Activated T-helper 1 cell treated with anti-CD3 and anti-CD28 coated beads, Interleukin-12 subunit alpha, Interleukin-12 subunit beta, Interleukin-2, Interleukin-4 antibody, amounts not matched to agents 30 ng/mL and 10 ng/mL and 1 ng/mL, durations not matched to agents 14 hours and 24 hours and 36 hours (primary cell): ENCODE results near the gene TDP2. TPM values are rescaled to one million over a fixed set of nuclear protein-coding genes. Genes with fewer than 3 reads are reported as not detected.
"Not testable (repeated sequence)": the region's sequence is repeated elsewhere in the genome, so short reads cannot be mapped to it uniquely, and the experiment has no call there.

Source experiments
- DNase-seq: peaks from one replicate; pipeline ENCODE4 v3.0.0; 2021; ENCODE audit warnings: low spot score
- H3K27ac Mint-ChIP-seq: one replicate; pipeline ENCODE4 v1.8.0; 2021; ENCODE audit warnings: mild to moderate bottlenecking, mixed read lengths
- H3K27me3 Mint-ChIP-seq: one replicate; pipeline ENCODE4 v1.8.0; 2022; ENCODE audit warnings: mild to moderate bottlenecking, moderate library complexity, mixed read lengths; ENCODE audit not compliant: insufficient read depth
- H3K36me3 Mint-ChIP-seq: one replicate; pipeline ENCODE4 v1.8.0; 2021; ENCODE audit warnings: low read depth, mixed read lengths
- H3K4me1 Mint-ChIP-seq: one replicate; pipeline ENCODE4 v1.8.0; 2021; ENCODE audit warnings: low read depth, mixed read lengths
- H3K4me3 Mint-ChIP-seq: one replicate; pipeline ENCODE4 v1.8.0; 2021; ENCODE audit warnings: mild to moderate bottlenecking, moderate library complexity, mixed read lengths
- H3K9me3 Mint-ChIP-seq: one replicate; pipeline ENCODE4 v1.8.0; 2021; ENCODE audit warnings: mixed read lengths
- intact Hi-C: fragments of 100-400 bp; cut with micrococcal nuclease; formaldehyde crosslinking; loops from one replicate; pipeline ENCODE4 v1.15.1; 2024
- total RNA-seq: library from RNA; stranded (reverse); gene quantifications from 2 replicates; pipeline ENCODE4 v1.2.3, GENCODE V29; 2022

Gene TDP2, protein sequence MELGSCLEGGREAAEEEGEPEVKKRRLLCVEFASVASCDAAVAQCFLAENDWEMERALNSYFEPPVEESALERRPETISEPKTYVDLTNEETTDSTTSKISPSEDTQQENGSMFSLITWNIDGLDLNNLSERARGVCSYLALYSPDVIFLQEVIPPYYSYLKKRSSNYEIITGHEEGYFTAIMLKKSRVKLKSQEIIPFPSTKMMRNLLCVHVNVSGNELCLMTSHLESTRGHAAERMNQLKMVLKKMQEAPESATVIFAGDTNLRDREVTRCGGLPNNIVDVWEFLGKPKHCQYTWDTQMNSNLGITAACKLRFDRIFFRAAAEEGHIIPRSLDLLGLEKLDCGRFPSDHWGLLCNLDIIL
- 46.1 and 47.4 TPM in 2 replicates for total RNA-seq

DNA sequence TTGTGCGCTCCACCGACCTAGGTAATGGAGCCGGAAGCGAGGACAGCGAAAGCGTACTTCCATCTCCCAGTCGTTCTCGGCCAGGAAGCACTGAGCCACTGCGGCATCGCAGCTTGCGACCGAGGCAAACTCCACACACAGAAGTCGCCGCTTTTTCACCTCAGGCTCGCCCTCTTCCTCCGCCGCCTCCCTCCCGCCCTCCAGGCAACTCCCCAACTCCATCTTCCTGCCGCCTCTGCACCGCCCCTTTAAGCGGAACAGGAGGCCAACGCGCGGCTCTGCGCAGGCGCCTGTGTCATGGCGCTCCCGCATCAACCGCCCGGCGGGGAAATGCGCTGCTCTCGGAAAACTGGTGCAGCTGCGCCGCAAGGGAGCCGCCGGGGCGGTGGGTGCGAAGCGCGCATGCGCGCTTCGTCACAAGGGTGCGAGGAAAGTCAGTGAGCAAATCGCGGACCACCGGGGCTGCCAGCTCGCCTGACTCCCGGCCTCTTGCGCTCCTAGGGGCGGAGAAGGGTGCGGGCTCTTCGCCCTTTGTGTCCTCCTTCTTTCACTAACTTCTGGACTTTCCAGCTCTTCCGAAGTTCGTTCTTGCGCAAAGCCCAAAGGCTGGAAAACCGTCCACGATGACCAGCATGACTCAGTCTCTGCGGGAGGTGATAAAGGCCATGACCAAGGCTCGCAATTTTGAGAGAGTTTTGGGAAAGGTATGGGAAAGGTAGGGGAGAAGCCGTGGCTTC is at the start of gene TDP2, which contains the start of gene ACOT13:
Gene TDP2 (minus strand): TSS at position 259 of the 737 bp plus-strand sequence. CDS start 37 bp downstream, at position 222.
Gene ACOT13 (plus strand): TSS at position 437 of the 737 bp plus-strand sequence. CDS start 187 bp downstream, at position 624.
- Mint-ChIP-seq H3K27me3 (no peaks in the 10 kb centered on the region), H3K27ac (peak within 1 kb of the TSS; percentile 99), H3K9me3 (peaks cover 20% of the 10 kb centered on the region), H3K36me3 (peaks cover 36% of the 10 kb centered on the region), H3K4me1 (peaks cover 61% of the 10 kb centered on the region), H3K4me3 (peak within 1 kb of the TSS; percentile 92)
- DNase-seq = peak; percentile 97
- intact Hi-C loops = loop anchor here (1.0 to 2.0 kb wide), 6 partner anchors 21 to 172 kb away; partner anchors contain the start of genes ALDH5A1 and KIAA0319

DNA sequence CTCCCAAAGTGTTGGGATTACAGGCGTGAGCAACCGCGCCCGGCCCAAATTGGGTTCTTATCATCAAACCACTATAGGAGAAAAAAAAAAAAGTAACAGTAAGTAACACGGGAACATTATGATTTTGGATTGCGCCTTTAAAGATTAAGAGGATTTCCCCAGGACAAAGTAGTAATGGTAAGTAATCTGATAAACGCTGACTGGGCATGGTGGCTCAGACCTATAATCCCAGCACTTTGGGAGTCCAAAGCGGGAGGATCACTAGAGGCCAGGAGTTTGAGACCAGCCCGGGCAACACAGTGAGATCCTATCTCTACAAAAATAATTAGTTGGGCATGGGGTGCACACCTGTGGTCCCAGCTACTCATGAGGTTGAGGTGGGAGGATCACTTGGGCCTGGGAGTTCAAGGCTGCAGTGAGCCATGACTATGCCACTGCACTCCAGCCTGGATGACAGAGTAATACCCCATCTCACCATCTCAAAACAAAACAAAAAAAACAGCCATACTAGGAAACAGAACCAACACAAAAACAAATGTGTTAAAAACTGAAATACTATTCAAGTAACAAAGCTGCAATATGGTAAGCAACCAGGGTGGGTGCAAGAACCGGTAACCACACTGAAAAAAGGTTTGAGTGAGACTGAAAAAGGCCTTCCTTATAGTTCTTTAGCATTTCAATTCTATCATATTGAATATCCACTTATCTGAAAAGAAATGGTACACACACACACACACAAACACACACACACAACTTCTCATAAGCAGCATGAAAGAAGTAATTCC is 44.0 kb upstream of the TDP2 start:
- DNase-seq = no peak
- Mint-ChIP-seq H3K4me1 (peaks cover 52% of the 10 kb centered on the region), H3K4me3 (no peak overlapping the region), H3K27me3 (no peaks in the 10 kb centered on the region), H3K27ac (peak overlapping the region; percentile 35), H3K36me3 (peaks cover 68% of the 10 kb centered on the region), H3K9me3 (no peaks in the 10 kb centered on the region)
- intact Hi-C loops = no loop called here

DNA sequence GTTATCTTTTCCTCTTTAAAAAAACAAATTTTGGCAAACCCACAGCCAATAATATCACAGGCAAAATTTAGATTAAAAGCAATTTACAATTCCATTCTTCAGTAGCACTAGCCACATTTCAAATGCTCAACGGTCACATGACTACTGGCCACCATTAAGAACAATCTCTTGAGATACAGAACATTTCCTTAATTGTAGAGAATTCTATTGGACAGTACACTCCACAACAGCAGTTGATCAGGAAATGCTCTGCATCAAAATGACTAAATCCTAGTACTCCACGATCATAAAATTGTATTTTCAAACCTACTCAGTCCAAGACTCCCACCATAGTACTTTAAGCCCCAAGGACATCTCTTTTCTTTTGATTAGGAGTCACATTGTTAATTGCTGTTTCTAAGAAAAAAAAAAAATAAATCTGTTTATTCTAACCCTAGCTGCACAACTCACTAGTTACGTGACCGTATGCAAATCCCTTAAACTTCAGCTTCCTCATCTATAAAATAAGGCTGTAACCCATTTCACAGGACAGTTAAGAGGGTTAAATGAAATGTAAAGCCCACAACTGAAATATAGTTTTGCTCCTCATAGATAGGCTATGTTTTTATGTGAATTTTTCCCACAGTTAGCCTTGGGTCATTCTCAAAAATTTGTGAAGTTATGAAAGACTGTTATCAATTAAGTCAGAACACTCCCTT is 42.5 kb upstream of the TDP2 start:
- Mint-ChIP-seq H3K27ac (no peak overlapping the region), H3K36me3 (peaks cover 63% of the 10 kb centered on the region), H3K4me3 (no peak overlapping the region), H3K9me3 (no peaks in the 10 kb centered on the region), H3K27me3 (no peaks in the 10 kb centered on the region), H3K4me1 (peaks cover 48% of the 10 kb centered on the region)
- intact Hi-C loops = no loop called here
- DNase-seq = no peak

DNA sequence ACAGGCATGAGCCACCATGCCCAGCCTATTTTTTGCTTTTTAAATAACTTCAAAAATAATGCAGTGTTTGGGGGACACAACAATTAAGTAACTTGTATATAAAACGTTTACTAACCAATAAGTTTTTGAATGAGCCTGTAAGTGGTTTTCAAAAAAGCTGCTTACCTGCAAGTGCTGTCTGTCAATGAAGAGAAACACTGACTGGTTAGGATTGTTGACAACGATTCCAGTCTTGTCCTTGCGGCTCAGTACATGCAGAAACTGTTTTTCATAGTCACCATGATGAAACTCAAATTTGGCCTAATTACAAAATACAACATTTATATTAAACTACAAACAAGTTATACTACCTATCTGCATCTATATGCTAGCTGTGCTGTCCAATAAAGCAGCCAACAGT is 41.9 kb upstream of the TDP2 start:
- Mint-ChIP-seq H3K27ac (no peak overlapping the region), H3K4me1 (peaks cover 43% of the 10 kb centered on the region), H3K4me3 (no peak overlapping the region), H3K27me3 (no peaks in the 10 kb centered on the region), H3K36me3 (peaks cover 63% of the 10 kb centered on the region), H3K9me3 (no peaks in the 10 kb centered on the region)
- no peak for DNase-seq
- intact Hi-C loops = no loop called here

DNA sequence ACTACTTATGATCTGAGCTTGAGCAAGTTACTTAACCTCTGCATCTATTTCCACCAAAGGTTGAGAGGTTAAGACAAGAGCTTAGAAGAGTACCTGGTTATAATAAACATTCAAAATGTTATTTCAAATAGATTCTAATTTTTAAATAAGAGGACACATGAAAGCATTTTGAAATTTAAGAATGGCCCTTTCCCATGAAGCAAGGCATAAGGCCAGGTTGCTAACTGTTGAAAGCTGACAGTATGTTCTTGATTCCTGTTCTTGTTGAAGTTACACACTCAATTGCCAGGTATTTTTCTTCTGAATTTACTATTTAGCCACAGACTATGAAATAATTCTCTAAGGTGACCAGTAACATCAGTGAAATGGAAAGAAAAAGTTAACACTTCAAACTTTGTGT is 37.8 kb upstream of the TDP2 start:
- no peaks in the 10 kb centered on the region for H3K9me3 Mint-ChIP-seq
- no peak overlapping the region for H3K27ac Mint-ChIP-seq
- no peaks in the 10 kb centered on the region for H3K27me3 Mint-ChIP-seq
- H3K36me3 Mint-ChIP-seq = peaks cover 58% of the 10 kb centered on the region
- H3K4me3 Mint-ChIP-seq = no peak overlapping the region
- intact Hi-C loops = no loop called here
- DNase-seq = no peak
- H3K4me1 Mint-ChIP-seq = peaks cover 34% of the 10 kb centered on the region

DNA sequence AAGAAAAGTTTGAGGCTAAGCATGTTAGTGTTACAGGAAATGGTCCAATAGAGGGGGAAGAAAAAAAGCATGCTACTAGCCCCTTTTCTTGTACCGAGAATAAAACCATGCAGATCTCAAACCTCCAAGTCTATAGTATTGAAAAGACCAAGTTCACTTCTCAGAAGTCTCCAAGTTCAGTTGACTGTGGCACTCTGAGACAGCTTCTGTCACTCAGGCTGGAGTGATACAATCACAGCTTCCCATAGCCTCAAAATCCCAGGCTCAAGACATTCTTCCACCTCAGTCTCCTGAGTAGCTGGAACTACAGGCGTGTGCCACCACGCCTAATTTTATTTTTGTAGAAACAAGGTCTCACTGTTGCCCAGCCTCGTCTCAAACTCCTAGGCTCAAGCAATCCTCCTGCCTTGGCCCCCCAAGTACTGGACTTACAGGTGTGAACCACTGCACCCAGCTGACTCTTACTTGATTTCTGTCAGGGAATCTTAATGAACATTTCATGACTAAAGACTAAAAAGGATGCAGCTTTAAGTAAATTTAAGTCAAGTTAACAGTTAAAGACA is 36.1 kb upstream of the TDP2 start:
- peaks cover 30% of the 10 kb centered on the region for H3K4me1 Mint-ChIP-seq
- H3K27ac Mint-ChIP-seq = no peak overlapping the region
- H3K9me3 Mint-ChIP-seq = no peaks in the 10 kb centered on the region
- intact Hi-C loops = no loop called here
- DNase-seq = no peak
- no peak overlapping the region for H3K4me3 Mint-ChIP-seq
- peaks cover 55% of the 10 kb centered on the region for H3K36me3 Mint-ChIP-seq
- H3K27me3 Mint-ChIP-seq = no peaks in the 10 kb centered on the region

DNA sequence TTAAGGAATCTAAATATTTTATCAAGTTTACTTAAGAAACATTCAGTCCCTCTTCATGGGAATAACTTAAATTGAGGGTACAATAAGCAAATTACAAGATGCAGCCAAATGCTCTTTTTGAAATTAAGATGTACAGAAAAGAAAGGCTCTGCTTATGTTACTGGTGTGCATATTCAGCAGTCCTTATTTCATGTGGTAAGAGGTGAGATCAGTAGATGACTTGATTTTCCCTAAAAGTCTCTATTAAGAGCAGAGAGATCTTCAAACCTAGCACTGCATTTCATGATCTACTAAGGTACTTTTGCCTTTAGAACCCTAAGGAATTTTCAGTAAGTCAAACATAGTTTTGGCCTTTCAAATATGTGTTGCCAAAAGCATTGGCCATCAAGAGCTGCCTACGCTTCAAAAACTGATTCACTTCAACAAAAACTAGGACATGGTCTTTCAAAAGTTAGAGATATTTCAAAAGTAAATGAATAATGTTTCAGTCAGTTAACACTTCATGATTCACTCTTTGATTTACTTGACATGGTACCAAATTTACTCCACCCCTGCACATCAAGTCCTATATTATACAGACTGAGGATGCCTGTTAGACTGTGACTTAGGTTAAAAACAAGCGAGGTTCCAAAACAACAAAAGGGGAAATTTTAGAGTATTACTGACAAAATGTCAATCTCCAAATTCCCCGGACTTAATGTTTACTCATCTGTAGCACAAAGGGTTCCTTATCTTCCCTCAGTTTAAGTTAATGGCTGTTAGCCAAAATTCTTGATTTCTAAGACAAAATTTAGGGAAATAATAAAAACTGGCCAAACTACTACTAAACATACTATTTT is 33.0 kb upstream of the TDP2 start:
- H3K36me3 Mint-ChIP-seq = peaks cover 38% of the 10 kb centered on the region
- no peak for DNase-seq
- H3K4me3 Mint-ChIP-seq = no peak overlapping the region
- intact Hi-C loops = loop anchor here (10.0 kb wide), 2 partner anchors 205 to 415 kb away; partner anchors contain the start of gene ALDH5A1
- peak overlapping the region; percentile 75 for H3K27ac Mint-ChIP-seq
- H3K27me3 Mint-ChIP-seq = no peaks in the 10 kb centered on the region
- H3K9me3 Mint-ChIP-seq = no peaks in the 10 kb centered on the region
- peaks cover 22% of the 10 kb centered on the region for H3K4me1 Mint-ChIP-seq

DNA sequence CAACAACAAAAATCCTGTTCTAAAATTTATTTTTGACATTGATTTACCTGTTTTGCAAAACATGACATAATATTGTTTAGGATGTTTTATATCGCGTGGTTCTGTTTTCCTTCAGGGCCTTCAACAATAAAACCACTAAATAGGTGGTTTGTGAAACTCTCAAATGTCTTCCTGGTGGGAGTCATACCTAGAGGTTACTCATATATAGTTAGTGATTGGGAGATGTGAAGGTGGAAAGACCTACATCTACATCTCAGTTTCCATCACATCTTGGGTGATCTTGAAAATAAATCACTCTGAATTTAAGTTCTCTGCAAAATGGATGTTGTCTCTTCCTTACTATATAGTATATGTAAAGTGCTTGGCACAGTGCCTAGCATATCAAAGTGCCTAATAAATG is 29.4 kb upstream of the TDP2 start:
- H3K27ac Mint-ChIP-seq = no peak overlapping the region
- no peak for DNase-seq
- no peak overlapping the region for H3K4me3 Mint-ChIP-seq
- intact Hi-C loops = loop anchor here (1.0 to 10.0 kb wide), 3 partner anchors 70 to 411 kb away; partner anchors contain the start of gene ALDH5A1
- peaks cover 27% of the 10 kb centered on the region for H3K4me1 Mint-ChIP-seq
- H3K9me3 Mint-ChIP-seq = no peaks in the 10 kb centered on the region
- no peaks in the 10 kb centered on the region for H3K27me3 Mint-ChIP-seq
- peaks cover 18% of the 10 kb centered on the region for H3K36me3 Mint-ChIP-seq

DNA sequence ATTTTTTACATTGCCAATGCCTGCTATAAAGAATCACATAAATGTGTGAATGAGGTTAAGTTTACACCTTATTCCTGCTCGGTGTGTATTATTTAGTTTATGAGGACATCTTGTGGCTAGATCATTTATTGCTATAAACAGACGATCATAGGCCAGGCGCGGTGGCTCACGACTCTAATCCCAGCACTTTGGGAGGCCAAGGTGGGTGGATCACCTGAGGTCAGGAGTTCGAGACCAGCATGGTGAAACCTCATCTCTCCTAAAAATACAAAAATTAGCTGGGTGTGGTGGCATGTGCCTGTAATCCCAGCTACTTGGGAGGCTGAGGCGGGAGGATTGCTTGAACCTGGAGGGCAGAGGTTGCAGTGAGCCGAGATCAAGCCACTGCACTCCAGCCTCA is 28.9 kb upstream of the TDP2 start:
- peaks cover 15% of the 10 kb centered on the region for H3K36me3 Mint-ChIP-seq
- intact Hi-C loops = loop anchor here (1.0 to 10.0 kb wide), 7 partner anchors 28 to 411 kb away; partner anchors contain the start of genes ACOT13 and ALDH5A1
- H3K9me3 Mint-ChIP-seq, DNase-seq, H3K27me3 Mint-ChIP-seq, H3K4me3 Mint-ChIP-seq: not testable (repeated sequence)
- peaks cover 27% of the 10 kb centered on the region for H3K4me1 Mint-ChIP-seq
- peak overlapping the region; percentile 58 for H3K27ac Mint-ChIP-seq

DNA sequence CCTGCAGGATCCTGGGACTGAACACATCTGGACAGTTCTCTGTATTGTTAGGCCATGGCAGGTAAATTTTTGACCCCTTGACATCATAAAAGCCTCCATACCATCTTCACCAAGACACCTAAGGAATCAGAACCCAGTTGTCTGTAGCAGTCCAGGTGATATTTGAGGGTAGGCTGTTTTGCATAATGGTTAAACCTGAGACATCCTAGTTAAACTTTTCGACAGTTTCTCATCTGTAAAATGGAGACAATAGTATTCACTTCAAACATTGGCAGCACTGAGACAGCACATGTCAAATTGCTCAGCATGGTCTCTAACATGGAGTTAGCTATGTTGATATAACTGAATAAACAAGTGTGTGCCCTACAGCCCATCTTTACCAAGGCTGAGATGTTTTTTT is 27.5 kb upstream of the TDP2 start:
- Mint-ChIP-seq H3K4me1 (peaks cover 17% of the 10 kb centered on the region), H3K9me3 (no peaks in the 10 kb centered on the region), H3K27me3 (no peaks in the 10 kb centered on the region), H3K36me3 (peaks cover 9% of the 10 kb centered on the region), H3K4me3 (no peak overlapping the region), H3K27ac (no peak overlapping the region)
- intact Hi-C loops = loop anchor here (2.0 to 10.0 kb wide), 4 partner anchors 169 to 409 kb away; partner anchors contain the start of gene ALDH5A1
- DNase-seq = no peak
